Esophagus (tissue), 2 donors: ENCODE measurements around the gene RPL11. TPM values are rescaled to one million over a fixed set of nuclear protein-coding genes. Genes with fewer than 3 reads are reported as not detected.
"Not testable (repeated sequence)": the region's sequence is repeated elsewhere in the genome, so short reads cannot be mapped to it uniquely, and the experiment has no call there.

Experiments
- H3K27ac ChIP-seq, 2 donors: one replicate each; pipeline ENCODE4 v1.5.1; 2013; ENCODE audit warnings: low read depth in 2 of 2, mild to moderate bottlenecking in 2 of 2, inconsistent platforms in 1 of 2, low read length in 1 of 2, moderate library complexity in 1 of 2
- H3K27me3 ChIP-seq, 2 donors: one replicate each; pipeline ENCODE4 v1.6.1; 2013; ENCODE audit warnings: low read length in 2 of 2, control low read depth in 1 of 2, mild to moderate bottlenecking in 1 of 2; ENCODE audit not compliant: insufficient read depth in 2 of 2, control insufficient read depth in 1 of 2
- H3K36me3 ChIP-seq, 2 donors: one replicate each; pipeline ENCODE4 v1.6.1; 2013; ENCODE audit warnings: low read length in 1 of 2; ENCODE audit not compliant: control insufficient read depth in 2 of 2, insufficient read depth in 2 of 2
- H3K4me1 ChIP-seq, 2 donors: one replicate each; pipeline ENCODE4 v1.6.1; 2013; ENCODE audit warnings: low read length in 1 of 2; ENCODE audit not compliant: control insufficient read depth in 2 of 2, insufficient read depth in 2 of 2
- H3K4me3 ChIP-seq, 2 donors: one replicate each; pipeline ENCODE4 v1.5.1; 2013; ENCODE audit warnings: low read length in 2 of 2, mild to moderate bottlenecking in 2 of 2, low read depth in 1 of 2, moderate library complexity in 1 of 2
- H3K9me3 ChIP-seq, 2 donors: one replicate each; pipeline ENCODE4 v1.6.1; 2013; ENCODE audit warnings: mild to moderate bottlenecking in 2 of 2, low read depth in 1 of 2, low read length in 1 of 2, moderate library complexity in 1 of 2; ENCODE audit not compliant: control insufficient read depth in 2 of 2, insufficient read depth in 1 of 2
- WGBS, 2 donors: extraction: QIAGEN DNeasy Blood & Tissue Kit; methylation state at CpG; one replicate each; pipeline ENCODE4 v1.1.7; 2013; 5-methylcytosine and 5-hydroxymethylcytosine counted together
- polyA plus RNA-seq, 2 donors: library from polyadenylated mRNA; stranded (reverse); fragments of 200-250 nt; gene quantifications; one replicate each; pipeline ENCODE4 v1.2.3, GENCODE V29; 2013
- donor health status: healthy with polysubstance abuse.
- donor health status: Bipolar disorder and iron deficiency.

RPL11 gene
- 1,000 to 10,000 TPM; 2,294 to 2,445 TPM for polyA plus RNA-seq

DNA sequence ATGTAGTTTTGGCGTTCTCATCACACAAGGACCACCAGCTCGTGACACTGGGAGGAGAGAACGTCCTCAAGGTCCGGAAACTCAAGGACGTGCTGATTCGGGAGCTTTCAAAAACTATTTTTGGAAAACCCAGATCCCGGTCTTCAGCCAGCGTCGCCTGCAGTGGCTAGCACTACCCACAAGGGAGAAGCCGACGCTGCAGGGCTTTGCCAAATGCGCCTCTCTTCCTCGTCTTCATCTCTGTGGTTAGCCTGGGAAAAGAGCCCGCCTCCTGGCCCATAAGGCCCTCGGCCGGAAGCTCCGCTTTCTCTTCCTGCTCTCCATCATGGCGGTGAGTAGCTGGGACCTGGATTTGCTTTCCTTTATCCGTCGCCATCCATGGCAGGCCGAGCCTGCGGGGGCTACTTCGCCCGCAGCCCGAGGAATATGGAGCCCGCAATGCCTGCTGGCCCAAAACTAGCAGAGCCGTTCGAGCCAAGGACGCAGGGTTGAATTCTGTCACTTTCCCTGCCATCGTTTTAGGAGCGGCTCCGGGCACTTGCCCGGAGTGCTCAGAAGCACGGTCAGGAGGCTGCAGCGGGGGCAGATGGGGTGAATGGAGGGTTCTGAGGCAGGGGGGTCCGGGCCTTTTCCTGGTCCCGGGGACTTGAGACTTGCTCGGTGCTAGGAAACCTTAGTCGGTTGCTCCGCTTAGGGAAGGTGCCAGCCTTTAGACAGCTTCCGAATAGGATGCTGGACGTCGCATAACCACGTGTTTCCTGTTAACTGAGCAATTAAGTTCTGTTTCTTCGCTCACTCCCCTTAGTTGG is at the start of gene RPL11:
Gene RPL11, plus strand, starts transcription at position 308 of the 809 bp plus-strand sequence. Its CDS starts 18 bp downstream, at position 326.
- WGBS, 2 donors, result 0 to 1% methylated on average over 45 of the region's 45 CpGs
- no peaks in the 10 kb centered on the region for H3K9me3 ChIP-seq
- H3K27me3 ChIP-seq, result no peaks in the 10 kb centered on the region
- peak within 1 kb of the TSS; percentile 80 to 100 for H3K4me3 ChIP-seq
- H3K27ac ChIP-seq, result peak within 1 kb of the TSS; percentile 71 to 91
- peaks cover 16 to 23% of the 10 kb centered on the region in 2 donors for H3K36me3 ChIP-seq
- peaks cover 2 to 12% of the 10 kb centered on the region in 2 donors for H3K4me1 ChIP-seq

DNA sequence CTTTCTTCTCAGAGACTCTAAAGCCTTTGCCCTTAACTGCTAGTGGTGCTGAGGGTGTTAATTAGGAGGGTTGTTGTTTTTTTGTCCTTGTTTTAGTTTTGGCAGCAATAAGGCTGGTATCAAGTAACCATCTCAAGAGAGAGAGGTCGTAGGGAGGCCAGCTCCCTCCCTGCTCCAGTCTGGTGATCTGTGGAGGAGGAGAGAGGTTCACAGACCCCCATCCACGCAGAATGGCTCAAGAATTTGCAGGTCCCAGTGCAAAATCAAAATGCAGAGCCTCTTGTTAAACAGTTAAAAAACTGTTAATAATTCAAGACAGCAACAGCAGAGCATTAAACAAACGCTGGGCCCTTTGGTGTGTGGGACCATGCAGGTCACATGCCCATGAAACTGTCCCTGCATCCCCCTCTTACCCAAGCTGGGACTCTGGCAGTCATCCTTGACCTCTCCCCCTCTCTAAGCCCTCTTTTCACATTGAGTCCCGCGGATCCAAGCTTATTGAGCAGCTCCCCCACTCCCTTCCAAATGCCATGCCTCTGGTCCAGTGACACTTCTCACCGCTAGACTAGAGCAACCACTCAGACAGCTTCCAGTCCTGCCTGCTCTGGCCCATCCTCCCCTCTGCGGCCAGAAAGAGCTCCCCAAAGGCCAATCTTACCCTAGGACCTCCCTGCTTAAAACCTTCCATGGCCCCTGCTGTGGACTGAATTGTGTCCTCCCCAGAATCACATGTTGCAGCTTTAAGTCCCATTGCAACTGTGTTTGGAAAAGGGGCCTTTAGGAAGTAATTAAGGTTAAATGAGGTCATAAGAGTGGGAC is 47.7 kb upstream of the RPL11 start:
- Histone ChIP-seq H3K27ac (no peak overlapping the region), H3K4me3 (no peak overlapping the region), H3K9me3 (no peaks in the 10 kb centered on the region), H3K27me3 (no peaks in the 10 kb centered on the region), H3K4me1 (no peaks in the 10 kb centered on the region), H3K36me3 (no peaks in the 10 kb centered on the region)
- 57 to 58% methylated on average over 7 of the region's 7 CpGs for WGBS, 2 donors

DNA sequence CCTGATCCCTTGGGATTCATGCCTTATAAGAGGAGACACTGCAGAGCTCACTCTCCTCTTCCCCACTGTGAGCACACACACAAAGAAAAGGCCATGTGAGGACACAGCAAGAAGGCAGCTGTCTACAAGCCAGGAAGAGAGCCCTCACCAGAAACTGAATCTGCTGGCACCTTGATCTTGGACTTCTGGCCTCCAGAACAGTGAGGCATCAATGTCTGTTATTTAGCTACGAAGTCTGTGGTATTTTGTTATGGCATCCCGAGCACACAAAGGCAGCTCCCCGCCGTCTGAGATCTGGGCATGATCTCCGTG is 47.1 kb upstream of the RPL11 start:
- H3K4me1 ChIP-seq, result no peaks in the 10 kb centered on the region
- no peaks in the 10 kb centered on the region for H3K36me3 ChIP-seq
- no peaks in the 10 kb centered on the region for H3K9me3 ChIP-seq
- no peak overlapping the region for H3K27ac ChIP-seq
- H3K4me3 ChIP-seq, result no peak overlapping the region
- no peaks in the 10 kb centered on the region for H3K27me3 ChIP-seq
- 83 to 88% methylated on average over 5 of the region's 5 CpGs for WGBS, 2 donors

DNA sequence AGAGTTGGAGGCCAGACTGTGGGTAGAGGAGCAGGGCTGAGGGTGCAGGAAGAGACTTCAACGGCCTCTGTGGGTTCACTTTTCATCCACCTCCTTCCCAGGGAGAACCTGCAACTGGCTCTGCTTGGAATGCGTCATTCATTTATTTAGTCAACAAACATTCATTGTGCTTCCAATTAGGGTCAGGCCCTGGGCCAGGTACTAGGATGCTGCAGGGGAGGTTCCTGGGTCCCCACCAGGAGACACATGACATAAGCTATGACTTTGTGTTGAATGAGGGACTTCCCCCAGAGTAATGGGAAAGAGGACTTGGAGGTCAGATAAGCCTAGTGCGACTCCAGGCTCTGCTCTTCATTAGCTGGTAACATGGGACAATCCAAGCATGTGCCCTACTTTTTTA is 46.3 kb upstream of the RPL11 start:
- H3K4me1 ChIP-seq, result no peaks in the 10 kb centered on the region
- WGBS, 2 donors, result 82 to 86% methylated on average over 3 of the region's 3 CpGs
- no peaks in the 10 kb centered on the region for H3K9me3 ChIP-seq
- H3K36me3 ChIP-seq, result no peaks in the 10 kb centered on the region
- H3K27me3 ChIP-seq, result no peaks in the 10 kb centered on the region
- H3K4me3 ChIP-seq, result no peak overlapping the region
- H3K27ac ChIP-seq, result no peak overlapping the region

DNA sequence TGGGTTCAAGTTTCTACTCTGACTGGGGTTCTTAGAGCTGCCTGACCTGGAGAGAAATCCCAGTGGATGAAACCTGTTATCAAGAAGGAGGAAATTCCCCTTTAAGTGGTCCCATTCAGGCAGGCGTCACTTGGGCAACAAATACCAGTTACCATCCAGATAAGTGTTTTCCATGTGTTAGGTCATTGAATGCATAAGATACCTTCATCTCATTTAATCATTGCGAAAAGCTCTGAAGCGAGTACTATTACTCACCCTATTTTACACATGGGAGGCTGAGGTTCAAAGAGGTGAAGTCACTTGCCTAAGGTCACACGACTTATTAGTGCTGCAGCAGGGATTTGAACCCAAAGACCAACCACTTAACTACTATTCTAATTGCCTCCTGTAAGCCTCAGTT is 45.5 kb upstream of the RPL11 start:
- Histone ChIP-seq H3K27me3 (no peaks in the 10 kb centered on the region), H3K4me1 (no peaks in the 10 kb centered on the region), H3K4me3 (no peak overlapping the region), H3K9me3 (no peaks in the 10 kb centered on the region), H3K36me3 (no peaks in the 10 kb centered on the region), H3K27ac (no peak overlapping the region)
- 70 to 86% methylated on average over 4 of the region's 4 CpGs for WGBS, 2 donors

DNA sequence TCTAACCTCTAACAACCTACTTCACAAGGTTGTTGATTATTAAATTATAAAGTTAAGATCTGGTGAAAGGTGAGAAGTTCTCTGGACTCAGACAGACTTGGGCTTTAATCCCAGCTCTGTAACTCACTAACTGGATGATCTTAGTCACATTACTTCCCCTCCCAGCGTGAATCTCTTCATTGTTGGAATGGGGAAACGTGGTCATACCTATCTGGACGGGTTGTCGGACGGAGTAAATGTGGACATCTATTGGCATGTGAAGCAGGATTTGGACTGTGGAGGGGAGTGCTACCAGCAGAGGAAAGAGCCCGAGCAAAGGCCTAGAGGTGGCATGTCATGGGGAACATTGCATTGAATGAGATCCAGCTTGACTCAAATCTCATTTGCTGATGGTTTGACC is 45.1 kb upstream of the RPL11 start:
- Histone ChIP-seq H3K4me1 (no peaks in the 10 kb centered on the region), H3K27ac (no peak overlapping the region), H3K4me3 (no peak overlapping the region), H3K9me3 (no peaks in the 10 kb centered on the region), H3K36me3 (no peaks in the 10 kb centered on the region), H3K27me3 (no peaks in the 10 kb centered on the region)
- WGBS, 2 donors, result 82 to 89% methylated on average over 6 of the region's 6 CpGs

DNA sequence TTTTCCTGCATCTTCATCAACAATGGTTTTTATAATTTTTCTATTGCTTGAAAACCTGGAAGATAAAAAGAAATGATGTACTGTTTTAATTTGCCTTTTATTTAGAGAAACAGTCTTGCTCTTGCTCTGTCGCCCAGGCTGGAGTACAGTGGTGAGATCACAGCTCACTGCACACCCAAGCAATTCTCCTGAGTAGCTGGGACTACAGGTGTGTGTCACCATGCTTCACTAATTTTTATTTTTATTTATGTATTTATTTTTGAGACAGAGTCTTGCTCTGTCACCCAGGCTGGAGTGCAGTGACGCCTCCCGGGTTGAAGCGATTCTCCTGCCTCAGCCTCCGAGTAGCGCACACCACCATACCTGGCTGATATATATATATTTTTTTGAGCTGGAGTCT is 43.0 kb upstream of the RPL11 start:
- H3K9me3 ChIP-seq, result no peaks in the 10 kb centered on the region
- no peaks in the 10 kb centered on the region for H3K36me3 ChIP-seq
- no peak overlapping the region for H3K4me3 ChIP-seq
- H3K27me3 ChIP-seq, result no peaks in the 10 kb centered on the region
- 87 to 91% methylated on average over 6 of the region's 6 CpGs for WGBS, 2 donors
- no peaks in the 10 kb centered on the region for H3K4me1 ChIP-seq
- H3K27ac ChIP-seq, result no peak overlapping the region

DNA sequence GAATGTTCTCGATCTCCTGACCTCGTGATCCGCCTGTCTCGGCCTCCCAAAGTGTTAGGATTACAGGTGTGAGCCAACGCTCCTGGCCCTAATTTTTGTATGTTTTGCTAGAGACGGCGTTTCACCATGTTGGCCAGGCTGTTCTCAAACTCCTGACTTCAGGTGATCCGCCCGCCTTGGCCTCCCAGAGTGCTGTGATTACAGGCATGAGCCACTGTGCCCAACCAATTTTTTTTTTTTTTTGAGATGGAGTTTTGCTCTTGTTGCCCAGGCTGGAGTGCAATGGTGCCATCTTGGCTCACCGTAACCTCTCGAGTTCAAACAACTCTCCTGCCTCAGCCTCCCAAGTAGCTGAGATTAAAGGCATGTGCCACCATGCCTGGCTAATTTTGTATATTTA is 42.4 kb upstream of the RPL11 start:
- not testable (repeated sequence) for H3K4me3 ChIP-seq, H3K27me3 ChIP-seq, H3K4me1 ChIP-seq, H3K9me3 ChIP-seq, H3K27ac ChIP-seq, H3K36me3 ChIP-seq
- WGBS, 2 donors, result 90 to 94% methylated on average over 11 of the region's 11 CpGs

DNA sequence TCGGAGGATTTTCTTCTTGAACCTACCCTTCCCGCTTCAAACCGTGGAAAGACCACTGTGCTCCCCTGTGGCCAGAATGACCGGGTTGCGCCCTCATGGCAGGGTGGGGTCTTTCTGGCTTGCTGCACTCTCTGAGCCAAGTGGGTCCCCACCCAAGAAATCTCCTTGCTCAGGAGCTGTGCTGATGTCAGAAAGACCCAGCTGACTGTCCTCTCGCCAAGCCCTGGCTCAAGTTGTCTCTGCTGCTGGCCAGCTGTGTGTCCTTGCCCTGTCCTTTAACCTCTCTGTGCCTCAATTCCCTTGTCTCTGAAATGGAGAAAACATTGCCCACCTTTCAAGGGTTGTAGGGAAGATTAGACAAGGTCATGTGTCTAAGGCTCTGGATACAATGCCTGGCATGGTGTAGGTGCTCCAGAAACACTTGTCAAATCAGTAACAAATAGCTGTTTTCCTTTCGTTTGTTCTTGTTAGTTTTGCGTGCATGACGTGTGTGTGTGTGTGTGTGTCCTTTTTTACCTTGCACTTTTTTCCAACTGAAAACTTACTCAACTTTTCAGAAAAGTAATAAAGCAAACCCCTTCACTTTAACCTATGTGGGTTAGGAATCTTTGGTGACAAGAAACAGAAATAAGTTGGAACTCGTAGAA is 41.1 kb upstream of the RPL11 start:
- no peaks in the 10 kb centered on the region for H3K4me1 ChIP-seq
- no peaks in the 10 kb centered on the region for H3K27me3 ChIP-seq
- H3K9me3 ChIP-seq, result no peaks in the 10 kb centered on the region
- H3K36me3 ChIP-seq, result no peaks in the 10 kb centered on the region
- WGBS, 2 donors, result 62 to 65% methylated on average over 10 of the region's 10 CpGs
- no peak overlapping the region for H3K27ac ChIP-seq
- no peak overlapping the region for H3K4me3 ChIP-seq
